ENCODE measurements around the gene EGFL7.

The EGFL7 gene

GRCh38 chr9:136662326-136662655 is 425 bp upstream of the EGFL7 start:
- no peak for DNase-seq

GRCh38 chr9:136664000-136664915 is 1.5 kb downstream of the EGFL7 start:
- DNase-seq, result no peak

- DNase-seq, result no peak
Measured at GRCh38 chr9:136665111-136665703, 2.5 kb downstream of the EGFL7 start.

GRCh38 chr9:136665704-136666371 is 3.1 kb downstream of the EGFL7 start:
- no peak for DNase-seq

- no peak for DNase-seq
Measured at GRCh38 chr9:136666372-136667213, 3.9 kb downstream of the EGFL7 start.

GRCh38 chr9:136667214-136667939 is 4.7 kb downstream of the EGFL7 start:
- no peak for DNase-seq

- DNase-seq, result no peak
Measured at GRCh38 chr9:136667940-136668760, 5.4 kb downstream of the EGFL7 start.

- no peak for DNase-seq
Measured at GRCh38 chr9:136668983-136669790, 6.5 kb downstream of the EGFL7 start.

- no peak for DNase-seq
Measured at GRCh38 chr9:136669791-136670464, 7.2 kb downstream of the EGFL7 start.

GRCh38 chr9:136670576-136671253 is 8.0 kb downstream of the EGFL7 start:
- no peak for DNase-seq

- DNase-seq, result no peak
Measured at GRCh38 chr9:136671254-136671614, 8.5 kb downstream of the EGFL7 start.

- DNase-seq, result no peak
Measured at GRCh38 chr9:136671646-136672430, 9.1 kb downstream of the EGFL7 start.

- DNase-seq, result no peak
Measured at GRCh38 chr9:136672431-136673087, 9.8 kb downstream of the EGFL7 start.

- DNase-seq, result no peak
Measured at GRCh38 chr9:136673088-136673974, 10.6 kb downstream of the EGFL7 start.

- no peak for DNase-seq
Measured at GRCh38 chr9:136673975-136674785, 11.5 kb downstream of the EGFL7 start.

GRCh38 chr9:136674786-136675349 is 12.2 kb downstream of the EGFL7 start:
- DNase-seq, result no peak

Data from NCI-H2227 treated with DMSO at 0.1 percent for 48 hours (cell line).